G401.6 (cell line): ENCODE data around the gene SOCS7.

Experiments
- FAIRE-seq: peaks from 2 replicates; lab custom pipeline; 2012; peaks lifted over from hg19 to GRCh38; lab: Jason Lieb, UNC

SOCS7 gene

GRCh38 chr17:38351412-38352222 lies at the start of gene SOCS7:
Gene SOCS7, plus strand, starts transcription at chr17:38351844. Its CDS starts 209 bp downstream, at chr17:38352053.
- no peak for FAIRE-seq

GRCh38 chr17:38315497-38315896 lies 36.1 kb upstream of the SOCS7 start:
- no peak for FAIRE-seq

- FAIRE-seq: no peak
These were observed 34.6 kb upstream of the SOCS7 start for GRCh38 chr17:38317081-38317480.

GRCh38 chr17:38320482-38320881 lies 31.2 kb upstream of the SOCS7 start:
- no peak for FAIRE-seq

- FAIRE-seq: no peak
These were observed 29.4 kb upstream of the SOCS7 start for GRCh38 chr17:38322156-38322779.

- FAIRE-seq: no peak
These were observed 28.7 kb upstream of the SOCS7 start for GRCh38 chr17:38322897-38323296.

- no peak for FAIRE-seq
These were observed 27.4 kb upstream of the SOCS7 start for GRCh38 chr17:38324141-38324697.

- FAIRE-seq: no peak
These were observed 26.9 kb upstream of the SOCS7 start for GRCh38 chr17:38324772-38325171.

GRCh38 chr17:38325221-38325851 lies 26.3 kb upstream of the SOCS7 start:
- no peak for FAIRE-seq

GRCh38 chr17:38326996-38327792 lies 24.4 kb upstream of the SOCS7 start:
- no peak for FAIRE-seq

GRCh38 chr17:38327936-38328335 lies 23.7 kb upstream of the SOCS7 start:
- FAIRE-seq: no peak

- FAIRE-seq: no peak
These were observed 23.0 kb upstream of the SOCS7 start for GRCh38 chr17:38328620-38329019.

GRCh38 chr17:38329284-38329683 lies 22.4 kb upstream of the SOCS7 start:
- FAIRE-seq: no peak

GRCh38 chr17:38329808-38330730 lies 21.6 kb upstream of the SOCS7 start:
- no peak for FAIRE-seq

GRCh38 chr17:38330941-38331411 lies 20.7 kb upstream of the SOCS7 start:
- FAIRE-seq: no peak

GRCh38 chr17:38332735-38333134 lies 18.9 kb upstream of the SOCS7 start:
- no peak for FAIRE-seq

- no peak for FAIRE-seq
These were observed 17.9 kb upstream of the SOCS7 start for GRCh38 chr17:38333635-38334295.

GRCh38 chr17:38334480-38335364 lies 16.9 kb upstream of the SOCS7 start:
- no peak for FAIRE-seq

GRCh38 chr17:38336838-38337237 lies 14.8 kb upstream of the SOCS7 start:
- no peak for FAIRE-seq
